Lung (tissue), 12 donors: ENCODE data around the gene SLC23A3. TPM values are rescaled to one million over a fixed set of nuclear protein-coding genes. Genes with fewer than 3 reads are reported as not detected.

ENCODE experiments used
- ATAC-seq: fragments of 200-7000 bp; cut with Tn5 transposase; one replicate; pipeline ENCODE4 v1.9.1; 2020; ENCODE audit warnings: moderate number of reproducible peaks; ENCODE audit not compliant: insufficient read depth, low FRiP score
- DNase-seq, 3 donors: peaks; one replicate each; pipeline ENCODE4 v3.0.0-alpha.2; 2013 to 2017
- H3K27ac ChIP-seq, 2 donors: one replicate each; pipeline ENCODE4 v1.5.1; 2013; ENCODE audit warnings: mild to moderate bottlenecking in 2 of 2, moderate library complexity in 2 of 2, control low read depth in 1 of 2, inconsistent platforms in 1 of 2, low read depth in 1 of 2, low read length in 1 of 2
- H3K27me3 ChIP-seq, 3 donors: one replicate each; pipeline ENCODE4 v1.5.1; 2013; ENCODE audit warnings: low read length in 2 of 3; ENCODE audit not compliant: control insufficient read depth in 3 of 3, insufficient read depth in 3 of 3
- H3K36me3 ChIP-seq, 4 donors: one replicate each; pipeline ENCODE4 v1.5.1; 2013; ENCODE audit warnings: low read length in 4 of 4, mild to moderate bottlenecking in 1 of 4, moderate library complexity in 1 of 4; ENCODE audit not compliant: control insufficient read depth in 4 of 4, insufficient read depth in 4 of 4
- H3K4me1 ChIP-seq, 5 donors: one replicate each; pipeline ENCODE4 v1.5.1; 2013; ENCODE audit warnings: low read length in 5 of 5, mild to moderate bottlenecking in 2 of 5, moderate library complexity in 1 of 5; ENCODE audit not compliant: control insufficient read depth in 5 of 5, insufficient read depth in 5 of 5
- H3K4me3 ChIP-seq: one replicate; pipeline ENCODE4 v1.5.1; 2013; ENCODE audit warnings: mild to moderate bottlenecking, control low read depth, moderate library complexity
- H3K9ac ChIP-seq, 2 donors: one replicate each; pipeline ENCODE4 v1.5.1; 2013; ENCODE audit warnings: low read length in 2 of 2, control low read depth in 1 of 2; ENCODE audit not compliant: insufficient read depth in 1 of 2
- H3K9me3 ChIP-seq, 4 donors: one replicate each; pipeline ENCODE4 v1.5.1; 2013; ENCODE audit warnings: low read length in 3 of 4, mild to moderate bottlenecking in 1 of 4, moderate library complexity in 1 of 4; ENCODE audit not compliant: control insufficient read depth in 4 of 4, insufficient read depth in 3 of 4
- CTCF ChIP-seq: IDR thresholded peaks from 2 replicates; pipeline ENCODE4 v1.5.1; 2012; ENCODE audit warnings: mild to moderate bottlenecking; ENCODE audit errors: control extremely low read depth, extremely low read depth
- WGBS, 2 donors: extraction: QIAGEN DNeasy Blood & Tissue Kit; methylation state at CpG; one replicate each; pipeline ENCODE4 v1.1.7; 2013; 5-methylcytosine and 5-hydroxymethylcytosine counted together
- polyA plus RNA-seq, 2 donors: library from polyadenylated mRNA; stranded (reverse); fragments of 200-250 nt; gene quantifications; one replicate each; pipeline ENCODE4 v1.2.1, GENCODE V29; 2013
- total RNA-seq, 2 donors: library from RNA; depleted of rRNA in 1 of 2; stranded (reverse); fragments of >200 nt in 1 of 2; gene quantifications; one replicate each; pipeline ENCODE4 v1.2.1, GENCODE V29; 2014 to 2021
- donor health status: control.
- donor health status: control.
- donor health status: Bipolar disorder and iron deficiency.
- donor health status: healthy.
- donor health status: DM: yes; HTN: yes; CAD: no.

SLC23A3 gene
- total and polyA plus RNA-seq, 4 donors: 0.80 to 2.5 (median 1.9) TPM

DNA sequence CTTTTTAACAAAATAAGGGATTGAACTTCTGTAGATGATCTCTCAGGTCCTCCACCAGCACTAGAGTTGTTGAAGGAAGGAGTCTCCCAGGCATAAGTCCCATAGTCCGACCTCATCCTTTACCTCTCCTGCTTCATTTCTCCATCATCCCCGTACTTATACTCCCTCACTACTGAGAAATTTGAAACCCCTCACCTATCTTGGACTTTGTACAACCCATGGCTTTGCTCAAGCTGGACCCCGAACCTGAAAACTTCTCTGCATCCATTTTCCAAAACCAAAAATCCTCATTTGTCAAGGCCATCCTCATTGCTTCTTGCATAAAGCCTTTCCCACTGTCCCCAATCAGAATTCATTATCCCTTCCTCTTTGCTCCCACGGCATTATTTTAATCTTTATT, 8.7 kb downstream of the SLC23A3 start:
- Histone ChIP-seq H3K27ac (peak overlapping the region in 1 of 2 donors; percentile 97), H3K36me3 (peaks cover 3 to 7% (median 7%) of the 10 kb centered on the region in 4 donors), H3K27me3 (no peaks in the 10 kb centered on the region), H3K4me1 (peaks cover 0 to 5% (median 5%) of the 10 kb centered on the region in 5 donors), H3K9me3 (no peaks in the 10 kb centered on the region), H3K4me3 (no peak overlapping the region), H3K9ac (no peak overlapping the region)
- WGBS, 2 donors: 75 to 77% methylated on average over 4 of the region's 4 CpGs
- TF ChIP-seq CTCF: no peak
- DNase-seq (no peak), ATAC-seq (no peak)

DNA sequence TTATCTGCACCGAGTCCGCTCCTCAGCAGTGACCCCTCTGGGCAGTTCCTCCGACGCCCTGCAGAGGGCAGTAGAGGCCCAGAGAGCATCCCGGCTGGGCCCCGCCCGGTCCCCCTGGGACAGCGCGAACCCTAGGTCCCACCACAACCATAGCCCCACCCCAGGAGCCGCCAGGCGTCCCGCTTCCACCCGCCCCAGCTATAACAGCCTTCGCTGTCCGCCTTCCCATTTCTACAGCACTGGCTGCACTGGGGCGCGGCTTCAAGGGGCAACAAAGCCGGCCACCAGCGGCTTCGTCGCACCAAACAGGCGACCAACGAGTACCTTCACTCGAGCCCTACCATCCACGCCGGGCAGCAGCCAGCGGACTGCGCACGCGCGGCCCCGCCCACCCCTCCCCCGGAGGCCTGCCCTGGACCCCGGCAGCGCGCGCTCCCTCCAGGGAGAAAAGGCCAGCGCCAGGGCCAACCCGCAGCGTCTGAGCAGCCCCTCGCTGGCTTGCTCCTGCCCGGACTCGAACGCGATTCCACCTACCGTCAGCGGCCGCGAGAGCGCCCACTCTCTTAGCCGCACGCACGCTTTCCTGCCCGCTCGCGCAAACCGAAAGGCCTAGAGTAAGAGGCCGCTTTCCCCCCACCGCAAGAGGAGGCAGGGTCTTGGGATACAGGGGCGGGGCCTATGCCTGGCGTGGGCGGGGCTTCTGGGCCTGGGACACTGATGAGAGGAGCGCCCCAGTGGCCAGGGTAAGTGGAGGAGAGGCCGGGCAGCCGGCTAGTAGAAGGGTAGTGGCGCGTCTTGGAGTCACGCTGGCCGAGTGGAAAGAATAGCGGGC, 9.4 kb downstream of the SLC23A3 start, which contains the start of gene NHEJ1:
Gene NHEJ1 (minus strand): TSS at position 630 of the 832 bp plus-strand sequence. CDS start 2,453 bp downstream, outside the sequence.
- WGBS, 2 donors: 0% methylated on average over 63 to 70 of the region's 70 CpGs
- DNase-seq: peak; percentile 94 to 95 (median 94)

GRCh38 chr2:219159771-219160185, 10.1 kb downstream of the SLC23A3 start:
- ATAC-seq (no peak), DNase-seq (peak in 1 of 3 donors; percentile 9)
- H3K27me3 ChIP-seq: no peaks in the 10 kb centered on the region
- TF ChIP-seq CTCF: no peak
- peaks cover 0 to 5% (median 5%) of the 10 kb centered on the region in 5 donors for H3K4me1 ChIP-seq
- H3K4me3 ChIP-seq: peak overlapping the region; percentile 8
- 8 to 17% methylated on average over 18 of the region's 18 CpGs for WGBS, 2 donors
- H3K36me3 ChIP-seq: peaks cover 3 to 7% (median 6%) of the 10 kb centered on the region in 4 donors
- peak overlapping the region in 1 of 2 donors; percentile 78 for H3K9ac ChIP-seq
- H3K9me3 ChIP-seq: no peaks in the 10 kb centered on the region
- H3K27ac ChIP-seq: peak overlapping the region; percentile 42 to 63

More for the DNA sequence above, 9.4 kb downstream of the SLC23A3 start, which contains the start of gene NHEJ1:
- Histone ChIP-seq H3K36me3 (peaks cover 3 to 7% (median 7%) of the 10 kb centered on the region in 4 donors), H3K9ac (peak within 1 kb of the TSS in 1 of 2 donors; percentile 78), H3K4me1 (peaks cover 0 to 5% (median 5%) of the 10 kb centered on the region in 5 donors), H3K27me3 (no peaks in the 10 kb centered on the region), H3K9me3 (no peaks in the 10 kb centered on the region), H3K27ac (peak within 1 kb of the TSS; percentile 97 to 99), H3K4me3 (peak within 1 kb of the TSS; percentile 76)
- peak; percentile 92 for TF ChIP-seq CTCF
- ATAC-seq: peak; percentile 97
